A549 treated with Mapracorat at 1 μM for 4 hours (cell line): ENCODE measurements around the gene MIAT. TPM values are rescaled to one million over a fixed set of nuclear protein-coding genes. Genes with fewer than 3 reads are reported as not detected.

ENCODE experiments used
- total RNA-seq: library from RNA; stranded (reverse); fragments of 200-300 nt; extraction: Qiagen RNA extraction; gene quantifications from 5 replicates; pipeline ENCODE4 v1.2.3, GENCODE V29; 2022

Gene MIAT
- total RNA-seq = 0.16 to 0.44 TPM (median 0.27 TPM) in 5 replicates

DNA sequence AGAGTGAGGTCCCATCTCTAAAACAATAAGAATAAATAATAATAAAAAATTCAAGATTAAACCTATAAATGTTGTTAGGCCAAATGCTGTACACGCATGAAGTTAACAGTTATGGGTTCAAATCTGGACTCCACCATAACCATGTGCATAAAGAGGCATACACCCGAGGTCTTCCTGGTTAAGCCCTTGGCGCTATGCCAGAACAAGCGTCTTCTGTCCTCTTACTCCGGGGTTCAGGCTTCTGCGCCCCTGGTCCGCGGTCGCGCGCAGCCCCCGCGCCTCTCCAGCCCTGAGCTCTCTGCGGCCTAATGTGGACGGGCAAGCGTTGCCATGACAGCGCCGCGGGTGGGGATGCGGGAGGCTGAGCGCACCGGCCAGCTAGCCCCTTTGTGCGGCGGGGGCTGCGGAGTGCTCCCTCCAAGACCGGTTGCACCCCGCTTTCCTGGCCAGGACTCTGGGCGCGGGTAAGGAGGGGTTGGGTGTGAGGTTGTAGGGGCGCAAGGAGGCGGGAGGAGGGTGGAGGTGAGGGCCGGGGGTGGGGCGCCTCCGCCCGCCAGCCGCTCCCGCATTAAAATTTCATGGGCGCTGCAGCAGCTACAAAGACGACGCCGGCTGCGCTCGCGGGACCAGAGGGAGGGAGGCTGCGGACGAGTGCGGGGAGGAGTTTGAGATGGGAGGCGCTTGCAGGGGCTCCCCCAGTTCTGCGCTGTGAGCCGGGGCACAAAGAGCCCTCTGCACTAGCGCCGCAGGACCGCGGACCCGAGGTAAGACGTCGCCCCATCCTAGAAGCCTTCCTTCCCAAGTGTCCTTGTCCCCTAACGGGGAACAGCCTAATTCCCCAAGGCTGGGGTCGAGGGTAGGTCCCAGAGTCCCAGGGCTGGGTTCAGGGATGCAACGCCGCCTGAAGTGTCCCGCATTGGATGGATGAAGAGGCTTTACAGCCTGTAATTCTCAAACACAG, at the start of gene MIAT:
Gene MIAT, plus strand, starts transcription at position 698 of the 961 bp plus-strand sequence.

DNA sequence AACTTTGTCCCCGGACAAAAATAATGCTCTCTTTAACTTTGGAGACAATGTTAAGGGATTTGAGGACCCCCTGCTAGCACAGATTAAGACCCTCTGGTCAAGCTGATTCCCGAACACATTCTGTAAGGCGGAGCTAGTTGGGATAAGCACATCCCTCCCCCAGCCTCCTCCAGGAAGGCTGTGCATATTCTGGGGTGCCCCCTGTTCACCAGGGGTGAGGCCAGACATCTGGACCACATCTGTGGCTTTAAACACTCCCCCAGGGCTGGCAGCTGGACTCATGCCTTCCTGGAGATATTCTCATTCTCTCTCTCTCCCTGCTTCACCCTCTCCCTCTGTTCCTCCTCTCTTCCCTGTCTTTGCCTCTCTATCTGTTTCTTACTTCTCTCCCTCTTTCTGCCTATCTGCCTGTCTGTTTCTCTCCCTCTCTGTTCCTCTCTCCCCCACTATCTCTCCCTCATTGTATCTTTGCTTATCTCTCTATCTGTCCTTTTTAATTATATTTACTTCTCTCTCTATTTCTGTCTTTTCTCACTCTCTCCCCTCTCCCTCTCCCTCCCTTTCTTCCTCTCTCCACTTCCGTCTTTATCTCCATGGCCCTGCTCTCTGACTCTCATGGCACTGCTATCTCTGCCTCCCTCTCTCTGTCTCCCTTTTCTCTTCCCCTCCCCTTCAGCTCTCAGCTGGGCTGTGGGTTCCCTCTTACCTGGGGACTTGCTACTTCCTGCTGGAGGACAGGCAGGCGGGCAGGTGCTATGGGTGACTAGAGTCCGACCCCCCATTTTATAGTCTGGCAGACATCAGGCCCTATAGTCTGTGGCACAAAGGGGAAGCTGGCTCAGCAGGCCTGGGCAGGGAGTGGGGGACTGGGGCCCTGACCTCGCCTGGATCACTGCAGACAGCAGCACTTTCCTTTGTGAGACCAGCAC, 39.9 kb upstream of the MIAT start, which contains the start of gene CRYBB1:
Gene CRYBB1, minus strand, starts transcription at position 757 of the 929 bp plus-strand sequence. CDS start 1,708 bp downstream, outside the sequence.

DNA sequence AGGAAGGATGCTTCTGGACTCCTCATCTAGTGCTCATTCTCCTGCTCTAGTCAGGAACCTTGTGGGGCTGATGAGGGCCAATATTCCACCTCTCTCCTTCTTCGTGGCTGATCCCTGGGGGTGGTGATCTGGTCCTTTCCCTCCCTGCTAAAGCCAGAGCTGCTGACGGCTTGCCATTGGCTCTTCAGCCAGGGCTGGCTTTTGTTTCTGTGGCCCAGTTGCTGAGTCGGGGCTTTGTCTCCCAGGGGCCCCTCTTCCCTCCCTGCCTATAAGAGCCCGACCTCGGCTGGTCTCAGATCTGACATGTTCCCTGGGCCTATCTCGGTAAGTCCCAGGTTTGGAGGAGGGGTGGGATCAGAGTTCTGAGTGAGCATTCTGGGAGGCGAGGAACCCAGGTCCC, 35.7 kb upstream of the MIAT start, which contains the start of gene CRYBA4:
Gene CRYBA4, plus strand, starts transcription at position 301 of the 400 bp plus-strand sequence. CDS start 634 bp downstream, outside the sequence.

Other genes starting within 250 kb of the MIAT start
- gene ASPHD2, start 228.3 kb upstream of the MIAT start, total RNA-seq = 0.97 to 1.2 TPM (median 1.0 TPM) in 5 replicates
- 14.8 to 16.0 TPM (median 15.4 TPM) in 5 replicates for gene HPS4, start 173.8 kb upstream of the MIAT start, total RNA-seq
- 17.7 to 19.8 TPM (median 19.0 TPM) in 5 replicates for gene SRRD, start 173.7 kb upstream of the MIAT start, total RNA-seq
- 19.3 to 22.8 TPM (median 19.7 TPM) in 5 replicates for gene TFIP11, start 145.1 kb upstream of the MIAT start, total RNA-seq
- gene TPST2, start 67.5 kb upstream of the MIAT start, total RNA-seq = 8.7 to 11.7 TPM (median 10.0 TPM) in 5 replicates
- not detected in 5 replicates for gene CRYBB1, start 39.6 kb upstream of the MIAT start, total RNA-seq
- gene CRYBA4, start 35.6 kb upstream of the MIAT start, total RNA-seq = not detected in 5 replicates